ENCODE results near the gene SLC66A1. TPM values are rescaled to one million over a fixed set of nuclear protein-coding genes. Genes with fewer than 3 reads are reported as not detected.
"Not testable (repeated sequence)": the region's sequence is repeated elsewhere in the genome, so short reads cannot be mapped to it uniquely, and the experiment has no call there.

The SLC66A1 gene
- polyA plus RNA-seq (2013, experiment 1 of 2; ENCODE audit: insufficient read length), result 14.1 TPM
- 12.1 TPM for polyA plus RNA-seq (2013, experiment 2 of 2; ENCODE audit: insufficient read length)

GRCh38 chr1:19311931-19312781, at the start of gene SLC66A1, which contains the start of gene AKR7A2:
TSS of gene SLC66A1 (plus strand) at chr1:19312326. CDS start at chr1:19317678, 5,352 bp downstream.
TSS of gene AKR7A2 (minus strand) at chr1:19312144. CDS start at chr1:19312124, 20 bp downstream.
- peak; percentile 94 for DNase-seq

- no peak for DNase-seq
These were observed 49.4 kb upstream of the SLC66A1 start for GRCh38 chr1:19262744-19263143.

GRCh38 chr1:19268445-19268844, 43.7 kb upstream of the SLC66A1 start:
- DNase-seq, result no peak

GRCh38 chr1:19269427-19270342, 42.4 kb upstream of the SLC66A1 start:
- DNase-seq, result not testable (repeated sequence)

- not testable (repeated sequence) for DNase-seq
These were observed 41.8 kb upstream of the SLC66A1 start for GRCh38 chr1:19270343-19270730.

- DNase-seq, result no peak
These were observed 40.1 kb upstream of the SLC66A1 start for GRCh38 chr1:19272064-19272463.

GRCh38 chr1:19273106-19273843, 38.9 kb upstream of the SLC66A1 start:
- DNase-seq, result no peak

- DNase-seq, result not testable (repeated sequence)
These were observed 38.1 kb upstream of the SLC66A1 start for GRCh38 chr1:19273844-19274531.

GRCh38 chr1:19274636-19275035, 37.5 kb upstream of the SLC66A1 start:
- DNase-seq, result no peak

GRCh38 chr1:19283891-19284290, 28.2 kb upstream of the SLC66A1 start:
- no peak for DNase-seq

GRCh38 chr1:19284881-19285280, 27.2 kb upstream of the SLC66A1 start:
- no peak for DNase-seq

- DNase-seq, result not testable (repeated sequence)
These were observed 26.8 kb upstream of the SLC66A1 start for GRCh38 chr1:19285366-19285765.

GRCh38 chr1:19285807-19286206, 26.3 kb upstream of the SLC66A1 start:
- DNase-seq, result not testable (repeated sequence)

GRCh38 chr1:19287436-19288185, 24.5 kb upstream of the SLC66A1 start:
- DNase-seq, result no peak

GRCh38 chr1:19288324-19289241, 23.5 kb upstream of the SLC66A1 start, which contains the start of gene AKR7A3:
TSS of gene AKR7A3 (minus strand) at chr1:19288770. CDS start at chr1:19288709, 61 bp downstream.
- not testable (repeated sequence) for DNase-seq

- DNase-seq, result no peak
These were observed 22.9 kb upstream of the SLC66A1 start for GRCh38 chr1:19289244-19289643.

GRCh38 chr1:19294638-19295037, 17.5 kb upstream of the SLC66A1 start:
- DNase-seq, result no peak

GRCh38 chr1:19300211-19300610, 11.9 kb upstream of the SLC66A1 start:
- no peak for DNase-seq

- not testable (repeated sequence) for DNase-seq
These were observed 8.0 kb upstream of the SLC66A1 start for GRCh38 chr1:19304081-19304480.

GRCh38 chr1:19305880-19306279, 6.2 kb upstream of the SLC66A1 start:
- no peak for DNase-seq
